HEK293T (cell line): ENCODE measurements around the gene MAFF.

Experiments
- ARNT ChIP-seq: fragments of 450-650 bp; IDR thresholded peaks from 2 replicates; pipeline ENCODE4 v1.6.1; 2017; ENCODE audit warnings: mild to moderate bottlenecking
- FOXK2 ChIP-seq: fragments of 450-650 bp; IDR thresholded peaks from 2 replicates; pipeline ENCODE4 v1.6.1; 2016; ENCODE audit warnings: mild to moderate bottlenecking
- FOXM1 ChIP-seq: fragments of 450-650 bp; IDR thresholded peaks from 2 replicates; pipeline ENCODE4 v1.6.1; 2017; ENCODE audit warnings: mild to moderate bottlenecking, borderline replicate concordance
- SUZ12 ChIP-seq: fragments of 450-650 bp; IDR thresholded peaks from 2 replicates; pipeline ENCODE4 v1.6.1; 2016; ENCODE audit warnings: mild to moderate bottlenecking
- TARDBP ChIP-seq: fragments of 450-650 bp; IDR thresholded peaks from 2 replicates; pipeline ENCODE4 v1.6.1; 2016

GRCh38 chr22:38257650-38258250 is 56.0 kb downstream of the MAFF start:
- TF ChIP-seq SUZ12 = no peak
- no peak for TF ChIP-seq ARNT
- no peak for TF ChIP-seq TARDBP
- no peak for TF ChIP-seq FOXK2
- TF ChIP-seq FOXM1 = no peak
